Smooth muscle cell (in vitro differentiated cells): Measurements from ENCODE around the gene FLT3LG. TPM values are rescaled to one million over a fixed set of nuclear protein-coding genes. Genes with fewer than 3 reads are reported as not detected.

Experiments used
- DNase-seq: peaks from one replicate; lab custom pipeline; 2025; ENCODE audit not compliant: unreplicated experiment; lab: John Stamatoyannopoulos, UW
- H2AFZ ChIP-seq: fragments of 200-600 bp; sonication (generic); 2 replicates; pipeline ENCODE4 v1.6.0; 2016; ENCODE audit warnings: antibody characterized with exemption, low read depth, mild to moderate bottlenecking
- H3F3A ChIP-seq: fragments of 200-600 bp; sonication (generic); 2 replicates; pipeline ENCODE4 v1.6.0; 2017; ENCODE audit warnings: antibody characterized with exemption, low read depth
- H3K27ac ChIP-seq: fragments of 200-600 bp; sonication (generic); 2 replicates; pipeline ENCODE4 v1.5.1; 2016; ENCODE audit warnings: low read depth, mild to moderate bottlenecking
- H3K27me3 ChIP-seq: fragments of 200-600 bp; sonication (generic); 2 replicates; pipeline ENCODE4 v1.6.1; 2016; ENCODE audit warnings: low read depth, mild to moderate bottlenecking
- H3K36me3 ChIP-seq: fragments of 200-600 bp; sonication (generic); 2 replicates; pipeline ENCODE4 v1.5.1; 2016; ENCODE audit warnings: low read depth
- H3K4me1 ChIP-seq: fragments of 200-600 bp; sonication (generic); 2 replicates; pipeline ENCODE4 v1.5.1; 2016; ENCODE audit warnings: low read depth
- H3K4me2 ChIP-seq: fragments of 200-600 bp; sonication (generic); 2 replicates; pipeline ENCODE4 v1.6.0; 2016; ENCODE audit warnings: mild to moderate bottlenecking
- H3K4me3 ChIP-seq: fragments of 200-600 bp; sonication (generic); 2 replicates; pipeline ENCODE4 v1.5.1; 2016; ENCODE audit warnings: mild to moderate bottlenecking
- H3K79me2 ChIP-seq: fragments of 200-600 bp; sonication (generic); 2 replicates; pipeline ENCODE4 v1.6.0; 2016; ENCODE audit warnings: low read depth, mild to moderate bottlenecking
- H3K9ac ChIP-seq: fragments of 200-600 bp; sonication (generic); 2 replicates; pipeline ENCODE4 v1.6.0; 2016; ENCODE audit warnings: low read depth
- H3K9me3 ChIP-seq: fragments of 200-600 bp; sonication (generic); replicated peaks from 2 replicates; pipeline ENCODE4 v1.5.1; 2016; ENCODE audit warnings: low read depth
- H4K20me1 ChIP-seq: fragments of 200-600 bp; sonication (generic); 2 replicates; pipeline ENCODE4 v1.6.0; 2016; ENCODE audit warnings: low read depth
- CTCF ChIP-seq: fragments of 200-600 bp; sonication (generic); IDR thresholded peaks from 2 replicates; pipeline ENCODE4 v1.5.1; 2017; ENCODE audit warnings: borderline replicate concordance, mild to moderate bottlenecking, antibody characterized with exemption; ENCODE audit not compliant: insufficient read depth, poor library complexity, severe bottlenecking
- WGBS: methylation state at CpG from one replicate; pipeline ENCODE4 v1.1.7; 2016; ENCODE audit warnings: low lambda C conversion rate; 5-methylcytosine and 5-hydroxymethylcytosine counted together
- polyA plus RNA-seq: library from polyadenylated mRNA; unstranded; fragments of >200 nt; fragmentation: Nextera tagmentation; extraction: Ambion mirVana; gene quantifications from 2 replicates; pipeline ENCODE4 v1.2.1, GENCODE V29; 2016
- total RNA-seq: library from RNA; depleted of rRNA; stranded (reverse); fragments of >200 nt; gene quantifications from 2 replicates; pipeline ENCODE4 v1.2.3, GENCODE V29; 2014

The FLT3LG gene
- total and polyA plus RNA-seq, 2 experiments from 2014 or later: 0.45 to 2.0 TPM

GRCh38 chr19:49432141-49433073 lies 41.6 kb upstream of the FLT3LG start:
- no peaks in the 10 kb centered on the region for H3F3A ChIP-seq
- no peak overlapping the region for H3K9ac ChIP-seq
- H4K20me1 ChIP-seq: no peaks in the 10 kb centered on the region
- no peaks in the 10 kb centered on the region for H3K79me2 ChIP-seq
- no peak overlapping the region for H2AFZ ChIP-seq
- no peaks in the 10 kb centered on the region for H3K9me3 ChIP-seq
- peaks cover 6% of the 10 kb centered on the region for H3K4me1 ChIP-seq
- H3K36me3 ChIP-seq: no peaks in the 10 kb centered on the region
- WGBS: 20% methylated on average over 58 of the region's 63 CpGs
- no peak overlapping the region for H3K4me2 ChIP-seq
- no peak overlapping the region for H3K4me3 ChIP-seq
- H3K27ac ChIP-seq: no peak overlapping the region
- H3K27me3 ChIP-seq: peaks cover 100% of the 10 kb centered on the region
- no peak for DNase-seq
- TF ChIP-seq CTCF: no peak

- no peak overlapping the region for H3K4me2 ChIP-seq
- H2AFZ ChIP-seq: no peak overlapping the region
- H3F3A ChIP-seq: no peaks in the 10 kb centered on the region
- 78% methylated on average over 31 of the region's 31 CpGs for WGBS
- H3K4me3 ChIP-seq: no peak overlapping the region
- H3K27ac ChIP-seq: no peak overlapping the region
- no peak overlapping the region for H3K9ac ChIP-seq
- H4K20me1 ChIP-seq: no peaks in the 10 kb centered on the region
- TF ChIP-seq CTCF: no peak
- no peaks in the 10 kb centered on the region for H3K9me3 ChIP-seq
- no peaks in the 10 kb centered on the region for H3K79me2 ChIP-seq
- DNase-seq: no peak
- H3K4me1 ChIP-seq: no peaks in the 10 kb centered on the region
- peaks cover 100% of the 10 kb centered on the region for H3K27me3 ChIP-seq
- no peaks in the 10 kb centered on the region for H3K36me3 ChIP-seq
Observed at GRCh38 chr19:49433240-49433901, 40.6 kb upstream of the FLT3LG start.

GRCh38 chr19:49434907-49435583 lies 39.0 kb upstream of the FLT3LG start:
- no peak overlapping the region for H2AFZ ChIP-seq
- no peak for TF ChIP-seq CTCF
- peaks cover 100% of the 10 kb centered on the region for H3K27me3 ChIP-seq
- no peaks in the 10 kb centered on the region for H3K9me3 ChIP-seq
- H4K20me1 ChIP-seq: no peaks in the 10 kb centered on the region
- no peak overlapping the region for H3K27ac ChIP-seq
- whole genome bisulfite sequencing: 93% methylated on average over 15 of the region's 18 CpGs
- H3F3A ChIP-seq: no peaks in the 10 kb centered on the region
- no peak overlapping the region for H3K4me2 ChIP-seq
- H3K79me2 ChIP-seq: no peaks in the 10 kb centered on the region
- no peak overlapping the region for H3K4me3 ChIP-seq
- DNase-seq: no peak
- no peaks in the 10 kb centered on the region for H3K36me3 ChIP-seq
- H3K9ac ChIP-seq: no peak overlapping the region
- no peaks in the 10 kb centered on the region for H3K4me1 ChIP-seq
